ENCODE measurements around the gene TRIM46.

Gene TRIM46

GRCh38 chr1:155173478-155174323 lies at the start of gene TRIM46:
TRIM46 (plus strand) TSS chr1:155173849; CDS start chr1:155173967, 118 bp downstream.
- peak; percentile 89 to 92 for DNase-seq

- no peak for DNase-seq
These were observed 48.9 kb upstream of the TRIM46 start for GRCh38 chr1:155124503-155125463.

GRCh38 chr1:155125511-155125945 lies 48.1 kb upstream of the TRIM46 start:
- no peak for DNase-seq

DNA sequence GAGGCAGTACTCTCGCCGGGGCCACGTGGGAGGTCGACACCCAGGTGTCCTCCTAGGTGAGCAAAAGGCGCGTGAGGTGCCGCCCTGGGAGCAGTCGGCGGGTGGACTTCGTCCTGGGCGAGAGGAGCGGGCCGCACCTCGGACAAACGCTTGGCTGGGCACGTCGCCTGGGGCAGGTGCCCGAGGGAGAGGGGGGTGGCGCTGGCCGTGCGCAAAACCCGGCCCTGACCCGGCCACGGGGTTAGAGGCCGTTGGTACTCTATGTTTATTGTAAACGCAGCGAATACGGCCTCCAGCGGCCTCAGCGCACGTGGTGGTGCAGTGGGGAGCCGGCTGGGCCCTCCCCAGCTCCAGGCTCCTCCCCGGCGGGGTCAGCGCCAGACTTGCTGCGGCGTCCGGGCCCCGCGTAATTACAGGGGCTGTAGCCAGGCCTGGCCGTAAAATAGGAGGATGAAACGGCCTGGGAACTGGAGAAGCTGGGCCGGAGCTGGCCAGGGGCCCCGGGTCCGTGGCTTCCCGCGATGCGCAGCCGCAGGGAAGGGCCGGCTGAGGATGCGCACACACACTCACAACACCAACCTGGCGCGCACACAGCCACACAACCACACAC lies 47.6 kb upstream of the TRIM46 start:
- no peak for DNase-seq

DNA sequence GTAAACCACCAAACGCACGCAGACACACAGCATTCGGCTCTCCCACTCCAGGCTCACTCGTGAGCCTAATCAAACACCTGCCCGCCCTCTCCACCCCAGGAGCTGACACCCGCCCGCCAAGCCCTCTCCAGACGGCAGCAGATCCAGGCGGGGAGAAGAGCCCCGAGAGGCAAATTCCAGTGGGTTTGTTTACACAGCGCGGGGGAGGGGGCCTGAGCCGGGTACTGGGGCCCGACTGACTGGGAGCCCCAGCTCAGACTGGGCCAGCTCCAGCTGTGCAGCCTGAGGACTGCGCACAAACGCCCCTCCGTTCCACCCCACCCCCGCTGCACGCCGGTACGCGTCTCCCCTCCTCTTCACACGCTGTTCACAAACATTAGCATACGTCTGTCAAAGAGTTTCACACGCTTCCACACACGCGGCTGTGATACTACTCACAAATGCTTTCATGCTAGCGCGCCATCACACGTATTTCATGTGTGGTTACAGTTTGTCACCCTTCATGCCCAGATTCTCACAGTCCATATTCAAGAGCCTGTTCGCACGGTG lies 47.0 kb upstream of the TRIM46 start:
- no peak for DNase-seq

GRCh38 chr1:155127105-155127966 lies 46.3 kb upstream of the TRIM46 start, which contains the start of gene EFNA1:
EFNA1 (plus strand) TSS chr1:155127876; CDS start chr1:155127978, 102 bp downstream.
- DNase-seq, result peak in 1 of 2 experiments; percentile 80

DNA sequence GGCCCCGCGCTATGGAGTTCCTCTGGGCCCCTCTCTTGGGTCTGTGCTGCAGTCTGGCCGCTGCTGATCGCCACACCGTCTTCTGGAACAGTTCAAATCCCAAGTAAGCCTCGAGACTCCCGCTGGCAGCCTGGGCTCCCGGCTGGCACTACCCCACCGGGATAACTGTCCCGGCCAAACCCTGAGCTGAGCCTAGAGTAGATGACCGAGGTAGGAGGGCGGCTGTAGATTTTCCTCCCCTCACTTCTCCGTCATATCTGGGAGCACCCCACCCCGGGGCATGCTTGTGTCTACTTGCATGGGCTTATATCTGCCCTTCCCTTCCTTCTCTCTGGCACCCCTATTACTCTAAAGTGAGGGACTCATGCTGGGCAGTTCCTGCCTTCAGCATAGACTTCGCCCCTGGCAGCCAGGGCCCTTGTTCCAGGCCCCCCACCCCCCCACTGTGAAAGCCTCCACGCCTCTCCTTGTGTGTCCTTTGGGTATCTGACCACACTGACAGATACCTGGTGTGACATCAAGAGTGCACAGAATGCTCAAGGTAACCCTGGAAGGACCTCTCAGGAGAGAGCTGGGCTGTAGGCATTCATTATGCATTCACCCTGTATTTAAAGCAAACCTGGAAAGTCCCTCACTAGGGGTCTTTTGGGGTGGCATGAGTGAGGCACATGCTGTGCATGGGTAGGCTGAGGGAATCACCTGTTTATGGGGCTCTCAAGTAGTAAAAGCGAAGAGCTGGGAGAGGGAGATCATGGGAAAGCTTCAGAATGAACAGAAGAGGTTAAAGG lies 45.5 kb upstream of the TRIM46 start:
- DNase-seq, result no peak

DNA sequence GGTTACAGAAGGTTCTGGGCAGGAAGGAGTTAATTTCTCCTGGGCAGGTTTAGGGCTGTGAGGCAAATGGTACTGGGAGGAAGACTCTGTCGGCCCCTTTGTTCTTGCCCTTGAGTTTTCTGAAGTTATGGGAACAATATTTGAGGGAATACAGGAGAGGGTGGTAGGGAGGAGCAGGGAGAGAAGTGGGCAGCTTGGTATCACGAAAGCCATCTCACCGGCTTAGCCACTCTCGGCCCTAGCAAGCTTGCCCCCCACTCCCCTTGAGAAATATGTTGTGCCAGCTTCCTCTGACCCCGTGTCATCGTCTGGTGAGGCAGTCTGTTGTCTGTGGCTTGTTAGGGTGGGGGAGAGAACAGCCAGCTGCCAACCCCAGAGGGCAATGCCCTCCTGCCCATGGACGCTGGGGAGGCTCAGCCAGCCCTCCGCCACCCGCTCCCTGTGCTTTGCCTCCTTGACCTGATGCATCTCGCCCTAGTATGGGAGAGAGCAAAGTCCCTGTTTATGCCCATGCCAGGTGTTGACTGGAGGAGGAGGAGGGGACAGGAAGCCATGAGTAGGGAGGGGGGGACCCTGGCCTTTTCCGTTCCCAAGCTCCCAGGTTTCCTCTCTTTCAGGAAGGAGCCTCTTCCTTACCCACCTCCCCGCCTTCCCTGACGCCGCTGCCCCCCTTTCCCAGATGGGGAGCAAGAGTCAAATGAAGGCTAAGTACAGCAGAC lies 44.7 kb upstream of the TRIM46 start:
- no peak for DNase-seq

DNA sequence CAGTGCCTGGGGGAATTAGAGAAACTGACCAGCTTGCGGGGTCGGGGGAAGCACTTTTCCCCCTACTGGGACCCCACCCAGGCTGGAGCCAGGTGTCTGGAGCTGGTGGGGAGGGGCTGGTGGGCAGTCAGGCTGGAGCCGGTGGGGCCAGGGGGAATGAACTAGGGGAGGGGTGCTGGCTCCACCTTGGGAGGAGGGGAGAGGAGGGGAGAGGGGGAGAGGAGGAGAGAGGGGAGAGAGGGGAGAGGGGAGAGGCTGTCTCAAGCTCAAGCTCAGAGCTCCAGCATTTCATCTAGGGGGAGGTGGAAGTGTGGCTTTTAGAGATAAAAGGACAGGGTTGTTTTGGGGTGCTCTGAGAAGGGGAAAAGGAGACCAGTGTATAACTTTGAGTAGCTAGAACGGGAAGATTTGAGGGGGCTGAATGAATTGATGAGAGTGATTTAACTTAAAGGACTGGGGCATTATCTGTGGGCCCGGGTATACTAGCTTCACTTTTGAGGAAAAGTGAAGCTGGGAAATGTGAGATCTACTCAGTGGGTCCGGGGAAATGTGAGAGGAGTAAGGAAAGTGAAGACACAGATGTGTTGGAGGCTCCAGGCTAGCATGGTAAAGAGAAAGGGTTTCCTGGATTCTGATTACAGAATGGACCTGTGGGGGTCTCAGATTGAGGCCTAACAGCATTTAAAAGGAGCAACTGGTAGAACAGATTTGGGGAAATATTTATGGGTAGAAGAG lies 43.2 kb upstream of the TRIM46 start:
- DNase-seq, result no peak

- no peak for DNase-seq
These were observed 42.4 kb upstream of the TRIM46 start for GRCh38 chr1:155131285-155131684.

- no peak for DNase-seq
These were observed 41.8 kb upstream of the TRIM46 start for GRCh38 chr1:155131856-155132255.

- no peak for DNase-seq
These were observed 39.8 kb upstream of the TRIM46 start for GRCh38 chr1:155133799-155134281.

- DNase-seq, result no peak
These were observed 39.3 kb upstream of the TRIM46 start for GRCh38 chr1:155134322-155134721.

DNA sequence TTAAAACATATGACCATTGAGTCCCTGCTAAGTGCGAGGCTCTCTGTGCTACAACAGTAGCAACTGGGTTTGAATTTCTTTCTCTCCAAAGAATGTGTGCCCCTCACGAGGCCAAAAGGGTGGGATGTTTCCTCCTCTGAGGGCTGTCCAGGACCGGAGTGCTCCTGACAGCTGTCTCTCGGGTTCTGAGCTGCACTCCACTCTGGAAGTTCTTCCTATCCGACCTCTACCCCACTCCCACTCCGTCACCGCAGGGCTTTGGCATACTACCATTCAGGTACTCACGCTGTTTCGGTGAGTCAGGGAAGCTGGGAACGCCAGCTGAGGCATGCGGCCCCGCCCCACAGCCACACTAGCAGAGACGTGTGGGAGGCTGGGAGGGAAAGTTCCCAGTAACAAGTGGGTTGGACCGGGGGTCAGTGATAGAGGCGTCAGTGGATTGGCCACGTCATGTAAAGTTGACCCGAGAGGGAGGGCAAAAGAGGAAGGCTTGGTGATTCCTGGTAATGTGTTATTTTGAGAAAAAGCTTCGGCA lies 38.7 kb upstream of the TRIM46 start:
- peak; percentile 49 to 58 for DNase-seq

DNA sequence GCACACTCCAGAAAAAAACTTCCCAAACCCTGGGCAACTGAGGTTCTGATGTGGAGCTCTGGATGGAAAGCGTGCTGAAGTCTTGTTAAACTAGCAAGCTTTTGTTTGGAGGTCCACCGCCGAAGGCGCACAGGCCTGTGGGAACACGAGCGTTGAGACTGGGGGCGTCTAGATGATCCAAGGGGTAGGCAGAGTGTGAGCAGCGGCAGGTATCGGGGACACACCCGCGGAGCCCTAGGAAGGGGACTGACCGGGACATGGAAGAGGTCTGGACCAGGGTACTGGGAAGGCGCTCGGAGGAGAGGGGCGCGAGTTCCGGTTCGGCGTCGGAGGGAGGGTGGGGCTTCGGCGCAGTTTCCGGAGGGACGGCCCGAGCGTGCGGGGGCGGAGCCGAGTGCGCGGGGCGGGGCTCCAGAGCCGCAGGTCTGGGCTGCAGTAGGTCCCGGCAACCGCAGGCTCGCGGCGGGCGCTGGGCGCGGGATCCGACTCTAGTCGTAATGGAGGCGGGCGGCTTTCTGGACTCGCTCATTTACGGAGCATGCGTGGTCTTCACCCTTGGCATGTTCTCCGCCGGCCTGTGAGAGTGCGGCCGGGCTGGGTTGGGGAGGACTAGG lies 38.1 kb upstream of the TRIM46 start, which contains the start of gene SLC50A1:
TSS of gene SLC50A1 (plus strand) at position 438 of the 614 bp plus-strand sequence. CDS start at position 498, 60 bp downstream.
- DNase-seq, result peak; percentile 93 to 97

DNA sequence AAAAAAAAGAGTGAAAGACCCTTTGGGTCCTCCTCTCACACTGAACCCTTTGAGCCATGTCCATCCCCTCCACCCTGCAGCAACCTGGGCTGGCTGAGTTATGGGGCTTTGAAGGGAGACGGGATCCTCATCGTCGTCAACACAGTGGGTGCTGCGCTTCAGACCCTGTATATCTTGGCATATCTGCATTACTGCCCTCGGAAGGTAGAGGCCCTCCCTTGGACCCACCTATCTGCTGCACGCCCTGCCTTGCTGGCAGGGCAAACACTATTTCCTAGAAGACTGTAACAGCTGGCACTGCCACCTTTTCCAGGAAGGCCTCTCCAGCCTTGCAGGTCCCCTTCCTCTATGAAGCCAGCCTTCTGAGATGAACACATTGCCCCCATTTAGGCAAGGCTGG lies 36.9 kb upstream of the TRIM46 start:
- DNase-seq, result no peak

GRCh38 chr1:155137154-155137949 lies 36.3 kb upstream of the TRIM46 start:
- DNase-seq, result no peak

Measured in NCI-H446 (cell line).